Measurements from ENCODE around the gene OR1A2. TPM values are rescaled to one million over a fixed set of nuclear protein-coding genes. Genes with fewer than 3 reads are reported as not detected.
A peak's percentile ranks its signal among the peaks of the same experiment; 100 is the strongest.
"Not testable (repeated sequence)": the region's sequence is repeated elsewhere in the genome, so short reads cannot be mapped to it uniquely, and the experiment has no call there.

Gene OR1A2
- total and polyA plus RNA-seq, 2 donors from 2014 or later = not detected

DNA sequence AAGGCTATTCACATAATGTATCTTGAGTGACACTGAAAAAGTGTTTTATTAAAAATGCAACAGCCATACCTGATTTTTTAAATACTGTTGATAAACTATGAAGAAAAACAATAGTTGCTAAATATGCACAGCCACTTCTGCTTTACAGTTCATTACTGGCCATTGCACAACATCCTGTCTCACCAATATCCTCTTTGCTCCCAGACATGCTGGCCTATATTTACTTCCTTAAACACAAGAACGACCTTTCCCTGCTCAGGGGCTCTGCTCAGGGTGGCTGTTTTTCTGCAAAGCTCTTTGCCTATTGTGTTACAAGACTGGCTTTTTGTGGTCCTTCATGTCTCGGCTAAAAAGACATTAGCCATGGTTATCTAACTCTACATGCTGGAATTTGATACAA lies 41.4 kb downstream of the OR1A2 start:
- DNase-seq; H3K9me3 ChIP-seq (ENCODE audit: control insufficient read depth in 2 of 3, insufficient read depth in 1 of 3, low read length in 3 of 3); intact Hi-C loops (cut with DNase I); H3K36me3 ChIP-seq (ENCODE audit: control insufficient read depth in 2 of 3, insufficient read depth in 3 of 3, low read length in 3 of 3); FAIRE-seq; H3K4me3 ChIP-seq (ENCODE audit: low read length in 3 of 3); H3K9ac ChIP-seq (ENCODE audit: low read length in 3 of 3); H3K27ac ChIP-seq (ENCODE audit: low read depth in 2 of 2, low read length in 2 of 2); H3K27me3 ChIP-seq (ENCODE audit: control insufficient read depth, insufficient read depth, low read length); H3K4me1 ChIP-seq (ENCODE audit: control insufficient read depth in 2 of 3, insufficient read depth in 2 of 3, low read depth in 1 of 3, low read length in 3 of 3): not testable (repeated sequence)

DNA sequence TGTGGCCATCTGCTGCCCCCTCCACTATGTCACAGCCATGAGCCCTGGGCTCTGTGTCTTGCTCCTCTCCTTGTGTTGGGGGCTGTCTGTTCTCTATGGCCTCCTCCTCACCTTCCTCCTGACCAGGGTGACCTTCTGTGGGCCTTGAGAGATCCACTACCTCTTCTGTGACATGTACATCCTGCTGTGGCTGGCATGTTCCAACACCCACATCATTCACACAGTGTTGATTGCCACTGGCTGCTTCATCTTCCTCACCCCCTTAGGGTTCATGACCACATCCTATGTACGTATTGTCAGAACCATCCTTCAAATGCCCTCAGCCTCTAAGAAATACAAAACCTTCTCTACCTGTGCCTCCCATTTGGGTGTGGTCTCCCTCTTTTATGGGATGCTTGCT lies 43.7 kb downstream of the OR1A2 start:
- H3K4me3 ChIP-seq (ENCODE audit: low read length in 3 of 3); H3K27ac ChIP-seq (ENCODE audit: low read depth in 2 of 2, low read length in 2 of 2); H3K9me3 ChIP-seq (ENCODE audit: control insufficient read depth in 2 of 3, insufficient read depth in 1 of 3, low read length in 3 of 3); H3K9ac ChIP-seq (ENCODE audit: low read length in 3 of 3); H3K4me1 ChIP-seq (ENCODE audit: control insufficient read depth in 2 of 3, insufficient read depth in 2 of 3, low read depth in 1 of 3, low read length in 3 of 3); FAIRE-seq; H3K36me3 ChIP-seq (ENCODE audit: control insufficient read depth in 2 of 3, insufficient read depth in 3 of 3, low read length in 3 of 3); H3K27me3 ChIP-seq (ENCODE audit: control insufficient read depth, insufficient read depth, low read length); intact Hi-C loops (cut with DNase I); DNase-seq: not testable (repeated sequence)

- H3K27ac ChIP-seq (ENCODE audit: low read depth in 2 of 2, low read length in 2 of 2); H3K9me3 ChIP-seq (ENCODE audit: control insufficient read depth in 2 of 3, insufficient read depth in 1 of 3, low read length in 3 of 3); H3K9ac ChIP-seq (ENCODE audit: low read length in 3 of 3); H3K4me3 ChIP-seq (ENCODE audit: low read length in 3 of 3); DNase-seq; H3K4me1 ChIP-seq (ENCODE audit: control insufficient read depth in 2 of 3, insufficient read depth in 2 of 3, low read depth in 1 of 3, low read length in 3 of 3); intact Hi-C loops (cut with DNase I); H3K36me3 ChIP-seq (ENCODE audit: control insufficient read depth in 2 of 3, insufficient read depth in 3 of 3, low read length in 3 of 3); H3K27me3 ChIP-seq (ENCODE audit: control insufficient read depth, insufficient read depth, low read length): not testable (repeated sequence)
- FAIRE-seq = peak; percentile 39
Measured at GRCh38 chr17:3244841-3245240, 47.5 kb downstream of the OR1A2 start.

Other genes starting within 250 kb of the OR1A2 start
- not detected for gene OR1D5, start 133.9 kb upstream of the OR1A2 start, total RNA-seq
- not detected for gene OR1D5, start 133.9 kb upstream of the OR1A2 start, polyA plus RNA-seq (ENCODE audit: insufficient read depth, low read depth, low replicate concordance)
- not detected for gene OR1D2, start 93.1 kb upstream of the OR1A2 start, total RNA-seq
- gene OR1D2, start 93.1 kb upstream of the OR1A2 start, polyA plus RNA-seq (ENCODE audit: insufficient read depth, low read depth, low replicate concordance) = not detected
- gene OR1G1, start 70.0 kb upstream of the OR1A2 start, total RNA-seq = not detected
- not detected for gene OR1G1, start 70.0 kb upstream of the OR1A2 start, polyA plus RNA-seq (ENCODE audit: insufficient read depth, low read depth, low replicate concordance)
- not detected for gene OR1A1, start 10.1 kb downstream of the OR1A2 start, total RNA-seq
- gene OR1A1, start 10.1 kb downstream of the OR1A2 start, polyA plus RNA-seq (ENCODE audit: insufficient read depth, low read depth, low replicate concordance) = not detected
- gene OR3A1, start 100.8 kb downstream of the OR1A2 start, total RNA-seq = not detected
- gene OR3A1, start 100.8 kb downstream of the OR1A2 start, polyA plus RNA-seq (ENCODE audit: insufficient read depth, low read depth, low replicate concordance) = not detected
- gene OR3A2, start 188.8 kb downstream of the OR1A2 start, total RNA-seq = 1.1 TPM
- not detected for gene OR3A2, start 188.8 kb downstream of the OR1A2 start, polyA plus RNA-seq (ENCODE audit: insufficient read depth, low read depth, low replicate concordance)
- not detected for gene OR1E1, start 200.9 kb downstream of the OR1A2 start, total RNA-seq
- gene OR1E1, start 200.9 kb downstream of the OR1A2 start, polyA plus RNA-seq (ENCODE audit: insufficient read depth, low read depth, low replicate concordance) = not detected
- gene OR3A3, start 213.9 kb downstream of the OR1A2 start, total RNA-seq = not detected
- not detected for gene OR3A3, start 213.9 kb downstream of the OR1A2 start, polyA plus RNA-seq (ENCODE audit: insufficient read depth, low read depth, low replicate concordance)
- not detected for gene OR1E2, start 236.3 kb downstream of the OR1A2 start, total RNA-seq
- gene OR1E2, start 236.3 kb downstream of the OR1A2 start, polyA plus RNA-seq (ENCODE audit: insufficient read depth, low read depth, low replicate concordance) = not detected